ENCODE results near the gene CAB39.

Gene CAB39

GRCh38 chr2:230864605-230865306 lies 152.1 kb downstream of the CAB39 start, which contains the start of gene ITM2C:
TSS of gene ITM2C (plus strand) at chr2:230864942. CDS start at chr2:230865026, 84 bp downstream.
- peak; percentile 92 for DNase-seq (ENCODE audit: low spot score)
- in situ Hi-C loops (cut with MboI; ENCODE audit: low sequenced_read_pairs, unreplicated experiment): no loop called here
- TF ChIP-seq CTCF (IDR thresholded peaks at IDR 0.05; ENCODE audit: borderline replicate concordance, control extremely low read depth, extremely low read depth, insufficient read depth, missing control alignments): peak; percentile 62

- no peak for TF ChIP-seq CTCF (IDR thresholded peaks at IDR 0.05; ENCODE audit: borderline replicate concordance, control extremely low read depth, extremely low read depth, insufficient read depth, missing control alignments)
- in situ Hi-C loops (cut with MboI; ENCODE audit: low sequenced_read_pairs, unreplicated experiment): no loop called here
- DNase-seq (ENCODE audit: low spot score): no peak
These were observed 152.7 kb downstream of the CAB39 start for GRCh38 chr2:230865307-230865765.

GRCh38 chr2:230865766-230866755 lies 153.4 kb downstream of the CAB39 start:
- in situ Hi-C loops (cut with MboI; ENCODE audit: low sequenced_read_pairs, unreplicated experiment): no loop called here
- DNase-seq (ENCODE audit: low spot score): peak; percentile 59
- TF ChIP-seq CTCF (IDR thresholded peaks at IDR 0.05; ENCODE audit: borderline replicate concordance, control extremely low read depth, extremely low read depth, insufficient read depth, missing control alignments): no peak

- TF ChIP-seq CTCF (IDR thresholded peaks at IDR 0.05; ENCODE audit: borderline replicate concordance, control extremely low read depth, extremely low read depth, insufficient read depth, missing control alignments): no peak
- DNase-seq (ENCODE audit: low spot score): peak; percentile 22
These were observed 154.3 kb downstream of the CAB39 start for GRCh38 chr2:230866756-230867523.

GRCh38 chr2:230868161-230868946 lies 155.7 kb downstream of the CAB39 start:
- TF ChIP-seq CTCF (IDR thresholded peaks at IDR 0.05; ENCODE audit: borderline replicate concordance, control extremely low read depth, extremely low read depth, insufficient read depth, missing control alignments): no peak
- in situ Hi-C loops (cut with MboI; ENCODE audit: low sequenced_read_pairs, unreplicated experiment): no loop called here
- peak; percentile 6 for DNase-seq (ENCODE audit: low spot score)

More at GRCh38 chr2:230866756-230867523, 154.3 kb downstream of the CAB39 start:
- in situ Hi-C loops (cut with MboI; ENCODE audit: low sequenced_read_pairs, unreplicated experiment): no loop called here
